ENCODE results near the gene NAALADL2. TPM values are rescaled to one million over a fixed set of nuclear protein-coding genes. Genes with fewer than 3 reads are reported as not detected.

Gene NAALADL2
- total RNA-seq, 1 donor from 2014 or later = 5.2 TPM

- ATAC-seq = no peak
- intact Hi-C loops (cut with DNase I) = no loop called here
- no peak for DNase-seq (ENCODE audit: missing footprints)
These were observed 97.9 kb downstream of the NAALADL2 start for GRCh38 chr3:174957081-174957480.

- DNase-seq (ENCODE audit: missing footprints) (no peak), ATAC-seq (no peak)
- intact Hi-C loops (cut with DNase I) = no loop called here
These were observed 98.4 kb downstream of the NAALADL2 start for GRCh38 chr3:174957551-174958001.

- intact Hi-C loops (cut with DNase I) = no loop called here
- DNase-seq (ENCODE audit: missing footprints) = no peak
- no peak for ATAC-seq
These were observed 99.7 kb downstream of the NAALADL2 start for GRCh38 chr3:174958671-174959328.

GRCh38 chr3:174959556-174960065, 100.5 kb downstream of the NAALADL2 start:
- DNase-seq (ENCODE audit: missing footprints) (no peak), ATAC-seq (no peak)
- intact Hi-C loops (cut with DNase I) = no loop called here

- DNase-seq (ENCODE audit: missing footprints) (no peak), ATAC-seq (no peak)
- intact Hi-C loops (cut with DNase I) = no loop called here
These were observed 101.8 kb downstream of the NAALADL2 start for GRCh38 chr3:174960898-174961297.

GRCh38 chr3:174973465-174973864, 114.3 kb downstream of the NAALADL2 start:
- DNase-seq (ENCODE audit: missing footprints) (no peak), ATAC-seq (no peak)
- intact Hi-C loops (cut with DNase I) = no loop called here

- ATAC-seq (no peak), DNase-seq (ENCODE audit: missing footprints) (no peak)
- intact Hi-C loops (cut with DNase I) = no loop called here
These were observed 127.6 kb downstream of the NAALADL2 start for GRCh38 chr3:174986685-174987084.

- DNase-seq (ENCODE audit: missing footprints) = no peak
- ATAC-seq = no peak
- intact Hi-C loops (cut with DNase I) = no loop called here
These were observed 142.0 kb downstream of the NAALADL2 start for GRCh38 chr3:175001091-175001490.

- DNase-seq (ENCODE audit: missing footprints) (no peak), ATAC-seq (no peak)
- intact Hi-C loops (cut with DNase I) = no loop called here
These were observed 143.6 kb downstream of the NAALADL2 start for GRCh38 chr3:175002732-175003143.

GRCh38 chr3:175003590-175003989, 144.5 kb downstream of the NAALADL2 start:
- intact Hi-C loops (cut with DNase I) = no loop called here
- ATAC-seq = no peak

GRCh38 chr3:175005193-175005592, 146.1 kb downstream of the NAALADL2 start:
- intact Hi-C loops (cut with DNase I) = no loop called here
- no peak for ATAC-seq

More at GRCh38 chr3:175003590-175003989, 144.5 kb downstream of the NAALADL2 start:
- no peak for DNase-seq (ENCODE audit: missing footprints)

GRCh38 chr3:175005881-175006280, 146.7 kb downstream of the NAALADL2 start:
- intact Hi-C loops (cut with DNase I) = no loop called here
- DNase-seq (ENCODE audit: missing footprints) (no peak), ATAC-seq (no peak)

More at GRCh38 chr3:175005193-175005592, 146.1 kb downstream of the NAALADL2 start:
- DNase-seq (ENCODE audit: missing footprints) = no peak

GRCh38 chr3:175007306-175007705, 148.2 kb downstream of the NAALADL2 start:
- DNase-seq (ENCODE audit: missing footprints) (no peak), ATAC-seq (no peak)
- intact Hi-C loops (cut with DNase I) = no loop called here

GRCh38 chr3:175009295-175009694, 150.2 kb downstream of the NAALADL2 start:
- no peak for DNase-seq (ENCODE audit: missing footprints)
- intact Hi-C loops (cut with DNase I) = no loop called here
- no peak for ATAC-seq

GRCh38 chr3:175015056-175015635, 156.0 kb downstream of the NAALADL2 start:
- intact Hi-C loops (cut with DNase I) = no loop called here
- ATAC-seq (no peak), DNase-seq (ENCODE audit: missing footprints) (no peak)

GRCh38 chr3:175018946-175019727, 160.0 kb downstream of the NAALADL2 start:
- intact Hi-C loops (cut with DNase I) = no loop called here
- ATAC-seq = no peak

GRCh38 chr3:175020101-175020500, 161.0 kb downstream of the NAALADL2 start:
- intact Hi-C loops (cut with DNase I) = no loop called here
- no peak for DNase-seq (ENCODE audit: missing footprints)
- ATAC-seq = no peak

More at GRCh38 chr3:175018946-175019727, 160.0 kb downstream of the NAALADL2 start:
- DNase-seq (ENCODE audit: missing footprints) = no peak

- DNase-seq (ENCODE audit: missing footprints) (no peak), ATAC-seq (no peak)
- intact Hi-C loops (cut with DNase I) = no loop called here
These were observed 170.7 kb downstream of the NAALADL2 start for GRCh38 chr3:175029828-175030227.

- intact Hi-C loops (cut with DNase I) = no loop called here
- DNase-seq (ENCODE audit: missing footprints) = no peak
- ATAC-seq = no peak
These were observed 180.7 kb downstream of the NAALADL2 start for GRCh38 chr3:175039875-175040274.

- ATAC-seq (no peak), DNase-seq (ENCODE audit: missing footprints) (no peak)
- intact Hi-C loops (cut with DNase I) = no loop called here
These were observed 182.2 kb downstream of the NAALADL2 start for GRCh38 chr3:175041369-175041768.

Data from Right ventricle myocardium inferior (tissue), 1 donor.